Stimulated activated CD4-positive, alpha-beta T cell treated with anti-CD3 and anti-CD28 coated beads, Interleukin-1b, Interleukin-23, amount 100 ng/mL, for 4 hours (primary cell): ENCODE measurements around the gene PEX16.

Source experiments
- DNase-seq, 2 donors: peaks; one replicate each; pipeline ENCODE4 v3.0.0-alpha.2; 2020; ENCODE audit warnings: low read depth in 2 of 2

The PEX16 gene

GRCh38 chr11:45899086-45899447 is 18.6 kb downstream of the PEX16 start:
- DNase-seq, result no peak

- no peak for DNase-seq
Observed at GRCh38 chr11:45897556-45897955, 20.1 kb downstream of the PEX16 start.

- DNase-seq, result no peak
Observed at GRCh38 chr11:45896422-45896984, 21.2 kb downstream of the PEX16 start.

- DNase-seq, result no peak
Observed at GRCh38 chr11:45895553-45896259, 22.0 kb downstream of the PEX16 start.

GRCh38 chr11:45894555-45895247 is 23.0 kb downstream of the PEX16 start:
- DNase-seq, result no peak

GRCh38 chr11:45892856-45893255 is 24.8 kb downstream of the PEX16 start:
- no peak for DNase-seq

GRCh38 chr11:45890886-45891550 is 26.7 kb downstream of the PEX16 start:
- no peak for DNase-seq

- no peak for DNase-seq
Observed at GRCh38 chr11:45889966-45890365, 27.7 kb downstream of the PEX16 start.

GRCh38 chr11:45889555-45889954 is 28.1 kb downstream of the PEX16 start:
- no peak for DNase-seq

- no peak for DNase-seq
Observed at GRCh38 chr11:45887587-45887986, 30.1 kb downstream of the PEX16 start.

- no peak for DNase-seq
Observed at GRCh38 chr11:45886816-45887520, 30.7 kb downstream of the PEX16 start.

- no peak for DNase-seq
Observed at GRCh38 chr11:45885921-45886721, 31.6 kb downstream of the PEX16 start.

- DNase-seq, result peak; percentile 31 to 51
Observed at GRCh38 chr11:45885274-45885920, 32.3 kb downstream of the PEX16 start, which contains the start of gene MAPK8IP1. MAPK8IP1 (plus strand) TSS chr11:45885651; CDS start chr11:45885821, 170 bp downstream.

- no peak for DNase-seq
Observed at GRCh38 chr11:45884596-45885185, 33.0 kb downstream of the PEX16 start.

GRCh38 chr11:45881708-45882368 is 35.8 kb downstream of the PEX16 start:
- no peak for DNase-seq

GRCh38 chr11:45880772-45881570 is 36.7 kb downstream of the PEX16 start:
- no peak for DNase-seq

GRCh38 chr11:45879803-45880686 is 37.6 kb downstream of the PEX16 start:
- DNase-seq, result no peak

GRCh38 chr11:45877845-45878244 is 39.8 kb downstream of the PEX16 start:
- no peak for DNase-seq
